Kidney epithelial cell (primary cell): ENCODE measurements around the gene CLNK. TPM values are rescaled to one million over a fixed set of nuclear protein-coding genes. Genes with fewer than 3 reads are reported as not detected.

Source experiments
- DNase-seq: peaks from one replicate; pipeline ENCODE4 v3.0.0-alpha.2; 2010; ENCODE audit warnings: low read depth
- H3K27me3 ChIP-seq: 2 replicates; pipeline ENCODE4 v1.6.0; 2011; ENCODE audit warnings: low read length; ENCODE audit not compliant: control insufficient read depth, insufficient read depth
- H3K36me3 ChIP-seq: 2 replicates; pipeline ENCODE4 v1.5.1; 2011; ENCODE audit warnings: low read length; ENCODE audit not compliant: control insufficient read depth, insufficient read depth
- H3K4me3 ChIP-seq: 2 replicates; pipeline ENCODE4 v1.5.1; 2011; ENCODE audit warnings: low read depth, mild to moderate bottlenecking, control low read depth, low read length
- CTCF ChIP-seq: IDR thresholded peaks from 2 replicates; pipeline ENCODE4 v1.5.1; 2011; ENCODE audit warnings: mild to moderate bottlenecking, moderate library complexity, low read length, control low read depth, inconsistent platforms; ENCODE audit not compliant: insufficient read depth, poor library complexity, severe bottlenecking
- total RNA-seq: library from RNA; depleted of rRNA; stranded (reverse); fragments of >200 nt; gene quantifications from 2 replicates; pipeline ENCODE4 v1.2.3, GENCODE V29; 2015

The CLNK gene
- total RNA-seq, 1 donor from 2014 or later: not detected

- H3K4me3 ChIP-seq: no peak overlapping the region
- no peak for DNase-seq
- TF ChIP-seq CTCF: no peak
Observed at GRCh38 chr4:10509733-10510132, 174.8 kb downstream of the CLNK start.

GRCh38 chr4:10506077-10506476 lies 178.5 kb downstream of the CLNK start:
- H3K4me3 ChIP-seq: no peak overlapping the region
- no peaks in the 10 kb centered on the region for H3K36me3 ChIP-seq
- DNase-seq: no peak
- no peaks in the 10 kb centered on the region for H3K27me3 ChIP-seq
- TF ChIP-seq CTCF: no peak

More at GRCh38 chr4:10509733-10510132, 174.8 kb downstream of the CLNK start:
- Histone ChIP-seq H3K27me3 (no peaks in the 10 kb centered on the region), H3K36me3 (no peaks in the 10 kb centered on the region)

GRCh38 chr4:10504570-10505179 lies 179.9 kb downstream of the CLNK start:
- Histone ChIP-seq H3K27me3 (no peaks in the 10 kb centered on the region), H3K4me3 (no peak overlapping the region), H3K36me3 (no peaks in the 10 kb centered on the region)
- DNase-seq: no peak
- no peak for TF ChIP-seq CTCF

- Histone ChIP-seq H3K27me3 (no peaks in the 10 kb centered on the region), H3K36me3 (no peaks in the 10 kb centered on the region), H3K4me3 (no peak overlapping the region)
- no peak for DNase-seq
- TF ChIP-seq CTCF: no peak
Observed at GRCh38 chr4:10502717-10503116, 181.9 kb downstream of the CLNK start.

GRCh38 chr4:10500776-10501175 lies 183.8 kb downstream of the CLNK start:
- no peak for TF ChIP-seq CTCF
- Histone ChIP-seq H3K4me3 (no peak overlapping the region), H3K27me3 (no peaks in the 10 kb centered on the region), H3K36me3 (no peaks in the 10 kb centered on the region)
- DNase-seq: no peak

- Histone ChIP-seq H3K4me3 (no peak overlapping the region), H3K27me3 (no peaks in the 10 kb centered on the region), H3K36me3 (no peaks in the 10 kb centered on the region)
- TF ChIP-seq CTCF: no peak
- DNase-seq: no peak
Observed at GRCh38 chr4:10496200-10496599, 188.4 kb downstream of the CLNK start.
